H9 (cell line): ENCODE measurements around the gene VARS1. TPM values are rescaled to one million over a fixed set of nuclear protein-coding genes. Genes with fewer than 3 reads are reported as not detected.

ENCODE experiments used
- DNase-seq: peaks from one replicate; pipeline ENCODE4 v3.0.0-alpha.2; 2017
- H2AFZ ChIP-seq: one replicate; pipeline ENCODE4 v1.6.1; 2013; ENCODE audit warnings: mild to moderate bottlenecking, low read length, control low read depth, moderate library complexity
- H2AK5ac ChIP-seq: 2 replicates; pipeline ENCODE4 v1.6.1; 2013; ENCODE audit warnings: low read length, control low read depth, mixed read lengths; ENCODE audit not compliant: insufficient read length
- H2BK120ac ChIP-seq: one replicate; pipeline ENCODE4 v1.6.1; 2013; ENCODE audit warnings: low read depth, mild to moderate bottlenecking, low read length, control low read depth, inconsistent platforms; ENCODE audit not compliant: poor library complexity, severe bottlenecking
- H2BK12ac ChIP-seq: 2 replicates; pipeline ENCODE4 v1.6.1; 2013; ENCODE audit warnings: low read length, control low read depth, mixed read lengths, low read depth; ENCODE audit not compliant: insufficient read length
- H2BK15ac ChIP-seq: 2 replicates; pipeline ENCODE4 v1.6.1; 2013; ENCODE audit warnings: low read depth, low read length, control low read depth
- H2BK20ac ChIP-seq: one replicate; pipeline ENCODE4 v1.6.1; 2013; ENCODE audit warnings: low read depth, mild to moderate bottlenecking, low read length, control low read depth, inconsistent platforms; ENCODE audit not compliant: poor library complexity, severe bottlenecking
- H2BK5ac ChIP-seq: 2 replicates; pipeline ENCODE4 v1.6.1; 2013; ENCODE audit warnings: low read length, control low read depth, mixed read lengths; ENCODE audit not compliant: insufficient read length
- H3K14ac ChIP-seq: 2 replicates; pipeline ENCODE4 v1.6.1; 2013; ENCODE audit warnings: low read length, control low read depth; ENCODE audit not compliant: insufficient read depth
- H3K18ac ChIP-seq: 2 replicates; pipeline ENCODE4 v1.6.1; 2013; ENCODE audit warnings: low read depth, mild to moderate bottlenecking, mixed read lengths, low read length, control low read depth; ENCODE audit not compliant: insufficient read length
- H3K23ac ChIP-seq: 2 replicates; pipeline ENCODE4 v1.6.1; 2013; ENCODE audit warnings: low read length, control low read depth, mixed read lengths, low read depth; ENCODE audit not compliant: insufficient read length
- H3K23me2 ChIP-seq: 2 replicates; pipeline ENCODE4 v1.6.1; 2013; ENCODE audit warnings: low read depth, mild to moderate bottlenecking, mixed read lengths, low read length, control low read depth; ENCODE audit not compliant: insufficient read length, poor library complexity, severe bottlenecking
- H3K27ac ChIP-seq: 2 replicates; pipeline ENCODE4 v1.5.1; 2013; ENCODE audit warnings: low read length, control low read depth, mixed read lengths, low read depth; ENCODE audit not compliant: insufficient read length
- H3K27me3 ChIP-seq: 2 replicates; pipeline ENCODE4 v1.6.1; 2013; ENCODE audit warnings: low read length, control low read depth, inconsistent platforms; ENCODE audit not compliant: insufficient read depth
- H3K4ac ChIP-seq: 2 replicates; pipeline ENCODE4 v1.6.1; 2013; ENCODE audit warnings: low read depth, mild to moderate bottlenecking, control low read depth, inconsistent platforms, low read length, moderate library complexity
- H3K4me1 ChIP-seq: 2 replicates; pipeline ENCODE4 v1.6.1; 2013; ENCODE audit warnings: low read length, control low read depth, inconsistent platforms; ENCODE audit not compliant: insufficient read depth
- H3K4me2 ChIP-seq: 2 replicates; pipeline ENCODE4 v1.6.1; 2013; ENCODE audit warnings: low read length, control low read depth, mixed read lengths; ENCODE audit not compliant: insufficient read length, insufficient read depth
- H3K56ac ChIP-seq: 2 replicates; pipeline ENCODE4 v1.6.1; 2013; ENCODE audit warnings: low read depth, mild to moderate bottlenecking, mixed read lengths, low read length, control low read depth; ENCODE audit not compliant: insufficient read length
- H3K79me1 ChIP-seq: 2 replicates; pipeline ENCODE4 v1.6.1; 2013; ENCODE audit warnings: low read depth, mild to moderate bottlenecking, moderate library complexity, low read length, control low read depth, inconsistent platforms; ENCODE audit not compliant: insufficient read depth, poor library complexity, severe bottlenecking
- H3K79me2 ChIP-seq: 2 replicates; pipeline ENCODE4 v1.6.1; 2013; ENCODE audit warnings: low read length, control low read depth, inconsistent platforms; ENCODE audit not compliant: insufficient read depth
- H3K9ac ChIP-seq: 2 replicates; pipeline ENCODE4 v1.6.1; 2013; ENCODE audit warnings: low read length, control low read depth, mixed read lengths; ENCODE audit not compliant: insufficient read length; ENCODE audit errors: extremely low read depth
- H3K9me3 ChIP-seq: one replicate; pipeline ENCODE4 v1.6.1; 2013; ENCODE audit warnings: low read depth, low read length, inconsistent platforms; ENCODE audit not compliant: control insufficient read depth
- H3T11ph ChIP-seq: one replicate; pipeline ENCODE4 v1.6.1; 2013; ENCODE audit warnings: mild to moderate bottlenecking, low read length, control low read depth, inconsistent platforms
- H4K20me1 ChIP-seq: one replicate; pipeline ENCODE4 v1.6.1; 2013; ENCODE audit not compliant: control insufficient read depth, insufficient read length, insufficient read depth
- H4K5ac ChIP-seq: 2 replicates; pipeline ENCODE4 v1.6.1; 2013; ENCODE audit warnings: low read depth, mild to moderate bottlenecking, mixed read lengths, low read length, control low read depth; ENCODE audit not compliant: insufficient read length
- H4K8ac ChIP-seq: replicated peaks from 2 replicates; pipeline ENCODE4 v1.6.1; 2013; ENCODE audit warnings: low read length, control low read depth, mixed read lengths, low read depth; ENCODE audit not compliant: insufficient read length
- H4K91ac ChIP-seq: 2 replicates; pipeline ENCODE4 v1.6.1; 2013; ENCODE audit warnings: low read depth, mild to moderate bottlenecking, moderate library complexity, mixed read lengths, low read length, control low read depth; ENCODE audit not compliant: insufficient read length
- H3K27ac Mint-ChIP-seq, 3 experiments: 2 replicates in 2 of 3; 3 replicates in 1 of 3; pipeline ENCODE4 v1.8.0; 2020 to 2021; ENCODE audit warnings: mixed read lengths in 3 of 3, mild to moderate bottlenecking in 1 of 3, moderate library complexity in 1 of 3
- H3K27me3 Mint-ChIP-seq: 2 replicates; pipeline ENCODE4 v1.8.0; 2021; ENCODE audit warnings: low read depth, mild to moderate bottlenecking, moderate library complexity, mixed read lengths
- H3K36me3 Mint-ChIP-seq, 3 experiments: 2 replicates in 2 of 3; 3 replicates in 1 of 3; pipeline ENCODE4 v1.8.0; 2020 to 2021; ENCODE audit warnings: low read depth in 3 of 3, mixed read lengths in 3 of 3; ENCODE audit not compliant: insufficient read depth in 1 of 3
- H3K4me1 Mint-ChIP-seq, 2 experiments: 2 replicates each; pipeline ENCODE4 v1.8.0; 2020; ENCODE audit warnings: mixed read lengths in 2 of 2
- H3K4me3 Mint-ChIP-seq, 2 experiments: 2 replicates in 1 of 2; 3 replicates in 1 of 2; pipeline ENCODE4 v1.8.0; 2020 to 2021; ENCODE audit warnings: mild to moderate bottlenecking in 2 of 2, mixed read lengths in 2 of 2, moderate library complexity in 1 of 2
- H3K9me3 Mint-ChIP-seq, 2 experiments: 2 replicates in 1 of 2; 3 replicates in 1 of 2; pipeline ENCODE4 v1.8.0; 2020; ENCODE audit warnings: mild to moderate bottlenecking in 2 of 2, mixed read lengths in 2 of 2, moderate library complexity in 1 of 2
- WGBS: extraction: QIAGEN DNeasy Blood & Tissue Kit; methylation state at CpG from one replicate; pipeline ENCODE4 v1.1.7; 2013; ENCODE audit warnings: missing lambda C conversion rate, low lambda C conversion rate, mixed read lengths; ENCODE audit not compliant: insufficient read length; ENCODE audit errors: extremely low coverage; 5-methylcytosine and 5-hydroxymethylcytosine counted together
- total RNA-seq: library from RNA; stranded (reverse); gene quantifications from 2 replicates; pipeline ENCODE4 v1.2.1, GENCODE V29; 2021
- TF ChIP-seq, protein P1 (sequence below): fragments of 200-600 bp; sonication (generic); conservative IDR thresholded peaks from 3 replicates; pipeline ENCODE4 v1.8.0; 2021; ENCODE audit warnings: antibody characterized with exemption, mild to moderate bottlenecking

VARS1 gene
- total RNA-seq, 1 experiment from 2014 or later: 154 TPM

DNA sequence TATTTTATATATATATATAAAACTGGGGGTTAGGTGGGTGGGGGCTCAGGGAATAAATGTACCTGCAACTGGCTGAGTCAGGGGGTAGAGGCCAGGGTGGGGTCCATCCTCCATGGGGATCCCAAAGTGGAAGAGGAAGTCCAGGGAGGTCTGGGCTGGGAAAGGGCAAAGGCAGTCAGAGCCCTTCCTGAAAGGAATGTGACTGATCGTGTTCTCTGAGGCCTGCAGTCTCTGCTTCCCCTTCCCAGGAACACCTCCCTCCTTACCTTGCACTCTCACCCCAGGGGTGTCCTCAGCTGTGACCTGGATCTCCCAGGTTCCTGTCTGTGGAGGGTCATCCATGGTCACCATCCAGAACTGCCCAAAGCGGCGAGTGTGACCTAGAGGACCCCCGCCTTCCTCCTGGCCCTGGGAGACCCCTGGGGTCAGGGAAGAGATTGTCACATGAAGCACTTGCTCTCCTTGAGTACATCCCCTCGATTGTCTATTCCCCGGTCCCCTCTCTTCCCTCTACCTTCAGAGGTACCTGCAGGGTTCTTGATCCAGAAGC is 28.4 kb downstream of the VARS1 start:
- Mint-ChIP-seq H3K9me3 (no peaks in the 10 kb centered on the region; a peak in 1 of 5 replicates), H3K27me3 (no peaks in the 10 kb centered on the region; the same call in 1 of the 2 replicates), H3K4me3 (no peak overlapping the region), H3K27ac (no peak overlapping the region), H3K36me3 (peaks cover under 1 to 13% (median 7%) of the 10 kb centered on the region in 3 experiments; a peak in 4 of 7 replicates), H3K4me1 (peaks cover 25 to 27% of the 10 kb centered on the region in 2 experiments)
- H3K79me2 ChIP-seq: no peaks in the 10 kb centered on the region
- H4K91ac ChIP-seq: no peak overlapping the region
- no peak overlapping the region for H2BK12ac ChIP-seq
- H3K79me1 ChIP-seq: no peaks in the 10 kb centered on the region
- no peak overlapping the region for H3K9ac ChIP-seq
- no peak overlapping the region for H3T11ph ChIP-seq
- no peak overlapping the region for H4K8ac ChIP-seq
- H2AK5ac ChIP-seq: no peak overlapping the region
- H3K23me2 ChIP-seq: no peaks in the 10 kb centered on the region
- H3K4me1 ChIP-seq: no peaks in the 10 kb centered on the region
- H2BK5ac ChIP-seq: no peak overlapping the region
- H3K27ac ChIP-seq: no peak overlapping the region
- DNase-seq: no peak
- H3K9me3 ChIP-seq: no peaks in the 10 kb centered on the region
- H3K14ac ChIP-seq: no peak overlapping the region; the same call in 1 of the 2 replicates
- no peak overlapping the region for H3K4me2 ChIP-seq
- no peaks in the 10 kb centered on the region for H3K27me3 ChIP-seq
- H3K18ac ChIP-seq: no peak overlapping the region
- no peak overlapping the region for H3K56ac ChIP-seq
- TF ChIP-seq, protein P1, sequence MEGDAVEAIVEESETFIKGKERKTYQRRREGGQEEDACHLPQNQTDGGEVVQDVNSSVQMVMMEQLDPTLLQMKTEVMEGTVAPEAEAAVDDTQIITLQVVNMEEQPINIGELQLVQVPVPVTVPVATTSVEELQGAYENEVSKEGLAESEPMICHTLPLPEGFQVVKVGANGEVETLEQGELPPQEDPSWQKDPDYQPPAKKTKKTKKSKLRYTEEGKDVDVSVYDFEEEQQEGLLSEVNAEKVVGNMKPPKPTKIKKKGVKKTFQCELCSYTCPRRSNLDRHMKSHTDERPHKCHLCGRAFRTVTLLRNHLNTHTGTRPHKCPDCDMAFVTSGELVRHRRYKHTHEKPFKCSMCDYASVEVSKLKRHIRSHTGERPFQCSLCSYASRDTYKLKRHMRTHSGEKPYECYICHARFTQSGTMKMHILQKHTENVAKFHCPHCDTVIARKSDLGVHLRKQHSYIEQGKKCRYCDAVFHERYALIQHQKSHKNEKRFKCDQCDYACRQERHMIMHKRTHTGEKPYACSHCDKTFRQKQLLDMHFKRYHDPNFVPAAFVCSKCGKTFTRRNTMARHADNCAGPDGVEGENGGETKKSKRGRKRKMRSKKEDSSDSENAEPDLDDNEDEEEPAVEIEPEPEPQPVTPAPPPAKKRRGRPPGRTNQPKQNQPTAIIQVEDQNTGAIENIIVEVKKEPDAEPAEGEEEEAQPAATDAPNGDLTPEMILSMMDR: no peak
- no CpG with 5 or more reads among the region's 6 CpGs for WGBS
- H2BK20ac ChIP-seq: no peak overlapping the region
- no peak overlapping the region for H2AFZ ChIP-seq
- no peak overlapping the region for H3K23ac ChIP-seq
- H4K5ac ChIP-seq: no peak overlapping the region
- H2BK15ac ChIP-seq: no peak overlapping the region
- H4K20me1 ChIP-seq: no peaks in the 10 kb centered on the region
- H3K4ac ChIP-seq: no peak overlapping the region
- H2BK120ac ChIP-seq: no peak overlapping the region
